ENCODE data around the gene WLS.

GRCh38 chr1:68225781-68226180 lies 6.5 kb downstream of the WLS start:
- no peak for TF ChIP-seq CTCF (IDR thresholded peaks at IDR 0.05)
- TF ChIP-seq POLR2A (IDR thresholded peaks at IDR 0.05; ENCODE audit: low read depth) = no peak
- TF ChIP-seq EP300 (IDR thresholded peaks at IDR 0.05) = no peak

Data from esophagus muscularis mucosa (tissue), 4 donors.